GM12878 (cell line): ENCODE measurements around the gene PRM3. TPM values are rescaled to one million over a fixed set of nuclear protein-coding genes. Genes with fewer than 3 reads are reported as not detected.

Experiments used
- ATAC-seq: fragments of 200-7000 bp; cut with Tn5 transposase; 3 replicates; pipeline ENCODE4 v1.9.1; 2020; ENCODE audit warnings: mild to moderate bottlenecking, moderate library complexity
- BruUV-seq: library from RNA; stranded (reverse); fragments of 400-500 nt; replicated peaks from 2 replicates; lab custom pipeline; 2021; lab: Mats Ljungman, UMichigan
- CTCF ChIA-PET: fragments of 300-600 bp; sonication (Branson Sonifier 250); formaldehyde crosslinking; extraction: SDS; loops from one replicate; lab custom pipeline; 2021; ENCODE audit warnings: inconsistent platforms; lab: Yijun Ruan, JAX
- POLR2A ChIA-PET: fragments of 350-600 bp; formaldehyde crosslinking; extraction: SDS; loops from one replicate; lab custom pipeline; 2021; ENCODE audit warnings: inconsistent platforms; lab: Charles Lee
- RAD21 ChIA-PET: fragments of 300-600 bp; sonication (Branson Sonifier 250); formaldehyde crosslinking; loops from one replicate; lab custom pipeline; 2023; ENCODE audit warnings: antibody characterized with exemption; ENCODE audit not compliant: unreplicated experiment; lab: Charles Lee
- SMC1A ChIA-PET: fragments of 300-600 bp; sonication (Branson Sonifier 250); formaldehyde crosslinking; loops from one replicate; lab custom pipeline; 2023; ENCODE audit not compliant: unreplicated experiment, uncharacterized antibody; lab: Charles Lee
- DNase-seq: peaks from one replicate; pipeline ENCODE4 v3.0.0-alpha.2; 2011; ENCODE audit warnings: low read depth, low spot score
- FAIRE-seq: peaks from 3 replicates; lab custom pipeline; 2011; peaks lifted over from hg19 to GRCh38; lab: Jason Lieb, UNC
- H2AFZ ChIP-seq: 2 replicates; pipeline ENCODE4 v1.6.0; 2011; ENCODE audit warnings: low read depth, low read length, control low read depth; ENCODE audit not compliant: control insufficient read depth
- H3K27ac ChIP-seq: 2 replicates; pipeline ENCODE4 v1.5.1; 2011; ENCODE audit warnings: control low read depth; ENCODE audit not compliant: control insufficient read depth, insufficient read depth
- H3K27me3 ChIP-seq, 2 experiments: replicated peaks in 1 of 2; 2 replicates each; pipeline versions ENCODE4 v1.6.0 to v1.6.1; 2011; ENCODE audit warnings: low read length in 1 of 2; ENCODE audit not compliant: control insufficient read depth in 2 of 2, insufficient read depth in 2 of 2
- H3K36me3 ChIP-seq, 2 experiments: 2 replicates each; pipeline ENCODE4 v1.5.1; 2011; ENCODE audit warnings: low read length in 1 of 2; ENCODE audit not compliant: control insufficient read depth in 2 of 2, insufficient read depth in 2 of 2
- H3K4me1 ChIP-seq: 2 replicates; pipeline ENCODE4 v1.6.1; 2011; ENCODE audit warnings: mild to moderate bottlenecking, low read length, moderate library complexity, mixed read lengths; ENCODE audit not compliant: control insufficient read depth, insufficient read depth
- H3K4me2 ChIP-seq: 2 replicates; pipeline ENCODE4 v1.6.0; 2011; ENCODE audit warnings: control low read depth; ENCODE audit not compliant: control insufficient read depth, insufficient read depth
- H3K4me3 ChIP-seq: fragments of 200-600 bp; sonication (generic); 2 replicates; pipeline ENCODE4 v1.5.1; 2016
- H3K79me2 ChIP-seq: 2 replicates; pipeline ENCODE4 v1.6.0; 2011; ENCODE audit warnings: low read length; ENCODE audit not compliant: control insufficient read depth, insufficient read depth
- H3K9ac ChIP-seq: 2 replicates; pipeline ENCODE4 v1.8.0; 2011; ENCODE audit warnings: low read length, control low read depth, mixed read lengths; ENCODE audit not compliant: control insufficient read depth, insufficient read depth
- H3K9me3 ChIP-seq: replicated peaks from 3 replicates; pipeline ENCODE4 v1.5.1; 2011; ENCODE audit warnings: mild to moderate bottlenecking, low read length; ENCODE audit not compliant: control insufficient read depth, insufficient read depth
- H4K20me1 ChIP-seq: 2 replicates; pipeline ENCODE4 v1.6.0; 2011; ENCODE audit not compliant: control insufficient read depth, insufficient read depth
- CHD1 ChIP-seq: IDR thresholded peaks from 2 replicates; pipeline ENCODE4 v1.6.1; 2012; ENCODE audit warnings: low read depth, low read length, improper control_type of control experiment
- JUNB ChIP-seq: IDR thresholded peaks from 2 replicates; pipeline ENCODE4 v1.6.1; 2016; ENCODE audit warnings: antibody characterized with exemption, mild to moderate bottlenecking
- MEF2A ChIP-seq: IDR thresholded peaks from 2 replicates; pipeline ENCODE4 v1.6.1; 2011; ENCODE audit warnings: low read depth, mild to moderate bottlenecking, low read length, moderate library complexity; ENCODE audit not compliant: insufficient read depth
- NFIC ChIP-seq: IDR thresholded peaks from 2 replicates; pipeline ENCODE4 v1.6.1; 2012; ENCODE audit warnings: low read depth, mild to moderate bottlenecking, inconsistent platforms, low read length, moderate library complexity
- SMARCA5 ChIP-seq: fragments of 450-650 bp; IDR thresholded peaks from 2 replicates; pipeline ENCODE4 v1.6.1; 2017; ENCODE audit warnings: mild to moderate bottlenecking
- SMC3 ChIP-seq: IDR thresholded peaks from 2 replicates; pipeline ENCODE4 v1.6.1; 2011; ENCODE audit warnings: low read length, improper control_type of control experiment, borderline replicate concordance
- TBL1XR1 ChIP-seq: IDR thresholded peaks from 2 replicates; pipeline ENCODE4 v1.6.1; 2012; ENCODE audit warnings: low read depth, low read length, improper control_type of control experiment
- ZNF24 ChIP-seq: fragments of 450-650 bp; IDR thresholded peaks from 2 replicates; pipeline ENCODE4 v1.6.1; 2017; ENCODE audit warnings: antibody characterized with exemption, mild to moderate bottlenecking
- WGBS: methylation state at CpG from one replicate; pipeline ENCODE4 v1.1.6; 2016; ENCODE audit warnings: low lambda C conversion rate; ENCODE audit not compliant: insufficient replicate concordance, insufficient coverage; ENCODE audit errors: missing lambda C conversion rate; 5-methylcytosine and 5-hydroxymethylcytosine counted together
- in situ Hi-C: fragments of 300-500 bp; cut with MboI; formaldehyde crosslinking; loops from 9 replicates; pipeline ENCODE4 v1.14.3; 2018; ENCODE audit warnings: mixed read lengths
- intact Hi-C: fragments of 100-400 bp; cut with micrococcal nuclease; formaldehyde crosslinking; loops from one replicate; pipeline ENCODE4 v1.14.2; 2022; ENCODE audit not compliant: unreplicated experiment
- polyA plus RNA-seq, 11 experiments: library from polyadenylated mRNA; depleted of rRNA in 4 of 11; unstranded in 6 of 11; stranded (reverse) in 5 of 11; fragments of >200 nt; fragmentation: Nextera tagmentation in 4 of 11; fragmentation: Illumina TruSeq in 1 of 11; extraction: Ambion mirVana in 4 of 11; extraction: Trizol in 1 of 11; gene quantifications; 1 replicate in 1 of 11; 2 replicates in 10 of 11; pipeline versions ENCODE4 v1.2.1 to v1.2.3, GENCODE V29; 2011 to 2016; ENCODE audit warnings: inconsistent platforms in 2 of 11, missing spikeins in 2 of 11, low read depth in 1 of 11
- total RNA-seq, 4 experiments: library from RNA; depleted of rRNA in 3 of 4; stranded (reverse); fragments of >200 nt in 3 of 4; fragmentation: Illumina TruSeq in 1 of 4; extraction: Trizol in 1 of 4; gene quantifications; 2 replicates each; pipeline versions ENCODE4 v1.2.1 to v1.2.3, GENCODE V29; 2013 to 2021
- TF ChIP-seq, protein P1 (sequence below), 3 experiments: IDR thresholded peaks in 2 of 3; conservative IDR thresholded peaks in 1 of 3; 2 replicates each; pipeline ENCODE4 v1.5.1; 2011; ENCODE audit warnings: low read depth in 3 of 3, low read length in 3 of 3, mild to moderate bottlenecking in 3 of 3, control low read depth in 2 of 3, moderate library complexity in 2 of 3, inconsistent platforms in 1 of 3, mixed read lengths in 1 of 3; ENCODE audit not compliant: control insufficient read depth in 2 of 3, insufficient read depth in 1 of 3; ENCODE audit errors: extremely low read depth in 1 of 3
- TF ChIP-seq, protein P2 (sequence below): fragments of 450-650 bp; formaldehyde crosslinking; IDR thresholded peaks from 2 replicates; pipeline ENCODE4 v1.5.0; 2022; ENCODE audit warnings: mild to moderate bottlenecking, missing genetic modification characterization
- TF ChIP-seq, protein P3 (sequence below): IDR thresholded peaks from 2 replicates; pipeline ENCODE4 v1.6.1; 2012; ENCODE audit warnings: mild to moderate bottlenecking, low read depth, low read length

The PRM3 gene
- total and polyA plus RNA-seq, 10 of the 15 experiments (the other 5 are each of a cell fraction or from before 2014, with no cell fraction given) = not detected

DNA sequence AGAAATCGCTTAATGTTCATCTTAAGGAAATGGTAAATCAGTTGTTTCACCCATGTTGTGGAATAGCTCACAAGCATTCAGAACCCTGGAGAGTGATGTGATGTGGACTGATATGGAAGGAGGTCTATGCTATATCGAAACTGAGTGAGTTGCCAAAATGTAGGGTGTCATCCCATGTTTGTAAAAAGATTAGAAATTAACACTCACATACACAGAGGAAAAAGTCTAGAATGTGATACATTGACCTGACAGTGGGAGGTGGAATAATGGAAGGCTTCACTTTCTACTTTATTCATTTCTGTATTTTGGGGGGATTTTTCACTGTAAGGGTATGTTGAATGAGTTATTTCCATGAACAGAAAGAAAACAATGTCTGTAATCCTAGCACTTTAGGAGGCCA lies 12.4 kb upstream of the PRM3 start:
- 92% methylated on average over 2 of the region's 2 CpGs for WGBS
- Histone ChIP-seq H3K36me3 (no peaks in the 10 kb centered on the region), H2AFZ (no peak overlapping the region), H3K79me2 (no peaks in the 10 kb centered on the region), H3K4me2 (no peak overlapping the region), H3K9me3 (no peaks in the 10 kb centered on the region), H3K4me3 (no peak overlapping the region), H3K27me3 (no peaks in the 10 kb centered on the region), H3K27ac (no peak overlapping the region), H3K4me1 (peaks cover 10% of the 10 kb centered on the region), H4K20me1 (no peaks in the 10 kb centered on the region), H3K9ac (no peak overlapping the region)
- CTCF ChIA-PET = interaction anchor here (0.6 to 1.6 kb wide), 6 partner anchors 11 to 303 kb away, joined by 3 to 5 read pairs (median 3); partner anchors contain the start of gene TNP2
- intact Hi-C loops (no loop called here), in situ Hi-C loops (no loop called here)
- no peak for FAIRE-seq
- POLR2A ChIA-PET = interaction anchor here (0.7 to 1.2 kb wide), 3 partner anchors 9 to 157 kb away, joined by 3 to 5 read pairs (median 3); no protein-coding TSS in a partner anchor
- SMC1A ChIA-PET = interaction anchor here (0.7 to 4.3 kb wide), 9 partner anchors 11 to 69 kb away, joined by 3 to 40 read pairs (median 3); partner anchors contain the start of genes PRM3 and SOCS1
- no TSS peak for BruUV-seq
- RAD21 ChIA-PET = interaction anchor here (0.9 to 4.0 kb wide), 7 partner anchors 12 to 94 kb away, joined by 3 to 26 read pairs (median 4); partner anchors contain the start of gene SOCS1
- no peak for DNase-seq
- TF ChIP-seq, protein P1, sequence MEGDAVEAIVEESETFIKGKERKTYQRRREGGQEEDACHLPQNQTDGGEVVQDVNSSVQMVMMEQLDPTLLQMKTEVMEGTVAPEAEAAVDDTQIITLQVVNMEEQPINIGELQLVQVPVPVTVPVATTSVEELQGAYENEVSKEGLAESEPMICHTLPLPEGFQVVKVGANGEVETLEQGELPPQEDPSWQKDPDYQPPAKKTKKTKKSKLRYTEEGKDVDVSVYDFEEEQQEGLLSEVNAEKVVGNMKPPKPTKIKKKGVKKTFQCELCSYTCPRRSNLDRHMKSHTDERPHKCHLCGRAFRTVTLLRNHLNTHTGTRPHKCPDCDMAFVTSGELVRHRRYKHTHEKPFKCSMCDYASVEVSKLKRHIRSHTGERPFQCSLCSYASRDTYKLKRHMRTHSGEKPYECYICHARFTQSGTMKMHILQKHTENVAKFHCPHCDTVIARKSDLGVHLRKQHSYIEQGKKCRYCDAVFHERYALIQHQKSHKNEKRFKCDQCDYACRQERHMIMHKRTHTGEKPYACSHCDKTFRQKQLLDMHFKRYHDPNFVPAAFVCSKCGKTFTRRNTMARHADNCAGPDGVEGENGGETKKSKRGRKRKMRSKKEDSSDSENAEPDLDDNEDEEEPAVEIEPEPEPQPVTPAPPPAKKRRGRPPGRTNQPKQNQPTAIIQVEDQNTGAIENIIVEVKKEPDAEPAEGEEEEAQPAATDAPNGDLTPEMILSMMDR (IDR thresholded peaks at IDR 0.05 in 2 of 3, conservative IDR thresholded peaks at IDR 0.05 in 1 of 3; ENCODE audit: control insufficient read depth in 2 of 3, extremely low read depth in 1 of 3, insufficient read depth in 1 of 3, low read depth in 3 of 3, low read length in 3 of 3) = no peak
- TF ChIP-seq TBL1XR1 (no peak), JUNB (0 out of 2 replicates have a peak, but pooled peaks have one; percentile 5), SMC3 (no peak), SMARCA5 (no peak), CHD1 (no peak), ZNF24 (0 out of 2 replicates have a peak, but pooled peaks have one; percentile 18), MEF2A (no peak), NFIC (no peak)
- TF ChIP-seq, protein P2, sequence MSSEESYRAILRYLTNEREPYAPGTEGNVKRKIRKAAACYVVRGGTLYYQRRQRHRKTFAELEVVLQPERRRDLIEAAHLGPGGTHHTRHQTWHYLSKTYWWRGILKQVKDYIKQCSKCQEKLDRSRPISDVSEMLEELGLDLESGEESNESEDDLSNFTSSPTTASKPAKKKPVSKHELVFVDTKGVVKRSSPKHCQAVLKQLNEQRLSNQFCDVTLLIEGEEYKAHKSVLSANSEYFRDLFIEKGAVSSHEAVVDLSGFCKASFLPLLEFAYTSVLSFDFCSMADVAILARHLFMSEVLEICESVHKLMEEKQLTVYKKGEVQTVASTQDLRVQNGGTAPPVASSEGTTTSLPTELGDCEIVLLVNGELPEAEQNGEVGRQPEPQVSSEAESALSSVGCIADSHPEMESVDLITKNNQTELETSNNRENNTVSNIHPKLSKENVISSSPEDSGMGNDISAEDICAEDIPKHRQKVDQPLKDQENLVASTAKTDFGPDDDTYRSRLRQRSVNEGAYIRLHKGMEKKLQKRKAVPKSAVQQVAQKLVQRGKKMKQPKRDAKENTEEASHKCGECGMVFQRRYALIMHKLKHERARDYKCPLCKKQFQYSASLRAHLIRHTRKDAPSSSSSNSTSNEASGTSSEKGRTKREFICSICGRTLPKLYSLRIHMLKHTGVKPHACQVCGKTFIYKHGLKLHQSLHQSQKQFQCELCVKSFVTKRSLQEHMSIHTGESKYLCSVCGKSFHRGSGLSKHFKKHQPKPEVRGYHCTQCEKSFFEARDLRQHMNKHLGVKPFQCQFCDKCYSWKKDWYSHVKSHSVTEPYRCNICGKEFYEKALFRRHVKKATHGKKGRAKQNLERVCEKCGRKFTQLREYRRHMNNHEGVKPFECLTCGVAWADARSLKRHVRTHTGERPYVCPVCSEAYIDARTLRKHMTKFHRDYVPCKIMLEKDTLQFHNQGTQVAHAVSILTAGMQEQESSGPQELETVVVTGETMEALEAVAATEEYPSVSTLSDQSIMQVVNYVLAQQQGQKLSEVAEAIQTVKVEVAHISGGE (CRISPR knock-in tag) = no peak
- TF ChIP-seq, protein P3, sequence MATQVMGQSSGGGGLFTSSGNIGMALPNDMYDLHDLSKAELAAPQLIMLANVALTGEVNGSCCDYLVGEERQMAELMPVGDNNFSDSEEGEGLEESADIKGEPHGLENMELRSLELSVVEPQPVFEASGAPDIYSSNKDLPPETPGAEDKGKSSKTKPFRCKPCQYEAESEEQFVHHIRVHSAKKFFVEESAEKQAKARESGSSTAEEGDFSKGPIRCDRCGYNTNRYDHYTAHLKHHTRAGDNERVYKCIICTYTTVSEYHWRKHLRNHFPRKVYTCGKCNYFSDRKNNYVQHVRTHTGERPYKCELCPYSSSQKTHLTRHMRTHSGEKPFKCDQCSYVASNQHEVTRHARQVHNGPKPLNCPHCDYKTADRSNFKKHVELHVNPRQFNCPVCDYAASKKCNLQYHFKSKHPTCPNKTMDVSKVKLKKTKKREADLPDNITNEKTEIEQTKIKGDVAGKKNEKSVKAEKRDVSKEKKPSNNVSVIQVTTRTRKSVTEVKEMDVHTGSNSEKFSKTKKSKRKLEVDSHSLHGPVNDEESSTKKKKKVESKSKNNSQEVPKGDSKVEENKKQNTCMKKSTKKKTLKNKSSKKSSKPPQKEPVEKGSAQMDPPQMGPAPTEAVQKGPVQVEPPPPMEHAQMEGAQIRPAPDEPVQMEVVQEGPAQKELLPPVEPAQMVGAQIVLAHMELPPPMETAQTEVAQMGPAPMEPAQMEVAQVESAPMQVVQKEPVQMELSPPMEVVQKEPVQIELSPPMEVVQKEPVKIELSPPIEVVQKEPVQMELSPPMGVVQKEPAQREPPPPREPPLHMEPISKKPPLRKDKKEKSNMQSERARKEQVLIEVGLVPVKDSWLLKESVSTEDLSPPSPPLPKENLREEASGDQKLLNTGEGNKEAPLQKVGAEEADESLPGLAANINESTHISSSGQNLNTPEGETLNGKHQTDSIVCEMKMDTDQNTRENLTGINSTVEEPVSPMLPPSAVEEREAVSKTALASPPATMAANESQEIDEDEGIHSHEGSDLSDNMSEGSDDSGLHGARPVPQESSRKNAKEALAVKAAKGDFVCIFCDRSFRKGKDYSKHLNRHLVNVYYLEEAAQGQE = peak; percentile 57; the same call in 1 of the 2 replicates
- peak; percentile 46 for ATAC-seq
